Activated CD8-positive, alpha-beta T cell treated with anti-CD3 and anti-CD28 coated beads for 36 hours (primary cell): ENCODE measurements around the gene JADE2. TPM values are rescaled to one million over a fixed set of nuclear protein-coding genes. Genes with fewer than 3 reads are reported as not detected.
A peak's percentile ranks its signal among the peaks of the same experiment; 100 is the strongest.

ENCODE experiments used
- ATAC-seq: fragments of 200-7000 bp; cut with Tn5 transposase; one replicate; pipeline ENCODE4 v1.10.0; 2021; ENCODE audit warnings: mild to moderate bottlenecking, moderate library complexity
- CTCF ChIA-PET: fragments of 350-600 bp; sonication (Branson Sonifier 250); formaldehyde crosslinking; loops from one replicate; lab custom pipeline; 2021; ENCODE audit warnings: antibody characterized with exemption; lab: Charles Lee
- POLR2A ChIA-PET: fragments of 350-600 bp; sonication (Branson Sonifier 250); formaldehyde crosslinking; loops from one replicate; lab custom pipeline; 2021; ENCODE audit warnings: antibody characterized with exemption; lab: Charles Lee
- DNase-seq: peaks from one replicate; pipeline ENCODE4 v3.0.0-alpha.2; 2020
- H3K27ac Mint-ChIP-seq: one replicate; pipeline ENCODE4 v1.8.0; 2021; ENCODE audit warnings: mild to moderate bottlenecking, mixed read lengths
- H3K27me3 Mint-ChIP-seq: one replicate; pipeline ENCODE4 v1.8.0; 2021; ENCODE audit warnings: mixed read lengths
- H3K36me3 Mint-ChIP-seq: one replicate; pipeline ENCODE4 v1.8.0; 2021; ENCODE audit warnings: low read depth, mixed read lengths
- H3K4me1 Mint-ChIP-seq: one replicate; pipeline ENCODE4 v1.8.0; 2021; ENCODE audit warnings: low read depth, mixed read lengths
- H3K4me3 Mint-ChIP-seq: one replicate; pipeline ENCODE4 v1.8.0; 2021; ENCODE audit warnings: mild to moderate bottlenecking, moderate library complexity, mixed read lengths
- H3K9me3 Mint-ChIP-seq: one replicate; pipeline ENCODE4 v1.8.0; 2021; ENCODE audit warnings: mixed read lengths
- intact Hi-C: fragments of 100-400 bp; cut with micrococcal nuclease; formaldehyde crosslinking; loops from one replicate; pipeline ENCODE4 v1.10.0; 2022
- total RNA-seq, 2 experiments: library from RNA; stranded (reverse); gene quantifications; one replicate each; pipeline ENCODE4 v1.2.3, GENCODE V29; 2021
- TF ChIP-seq, protein P1 (sequence below): fragments of 200-600 bp; IDR thresholded peaks from one replicate; pipeline ENCODE4 v1.8.0; 2022; ENCODE audit warnings: antibody characterized with exemption, mild to moderate bottlenecking

Gene JADE2
- total RNA-seq, 2 experiments from 2014 or later: 58.7 to 61.2 TPM

DNA sequence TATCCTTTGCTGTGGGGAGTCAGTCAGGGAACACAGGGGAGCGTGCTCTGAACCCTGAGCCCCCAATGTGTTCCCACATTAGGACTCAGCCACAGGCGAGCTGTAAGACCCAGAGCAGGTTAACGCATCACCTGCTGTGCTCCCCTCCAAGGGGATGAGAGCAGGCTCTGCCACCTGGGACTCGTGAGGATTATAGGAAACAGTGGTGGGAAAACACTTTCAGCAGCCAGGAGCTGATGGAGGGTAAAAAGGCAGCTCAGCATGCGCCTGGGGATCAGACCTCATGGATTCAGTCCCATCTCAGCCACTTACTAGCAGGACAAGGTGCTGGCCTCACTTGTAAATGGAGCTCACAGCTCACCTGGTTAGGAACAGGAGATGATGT lies 9.2 kb downstream of the JADE2 start:
- no peak for ATAC-seq
- no peak for DNase-seq
- Mint-ChIP-seq H3K4me1 (peaks cover 86% of the 10 kb centered on the region), H3K4me3 (no peak overlapping the region), H3K9me3 (no peaks in the 10 kb centered on the region), H3K27ac (peak overlapping the region; percentile 73), H3K27me3 (no peaks in the 10 kb centered on the region), H3K36me3 (peaks cover 13% of the 10 kb centered on the region)
- TF ChIP-seq, protein P1, sequence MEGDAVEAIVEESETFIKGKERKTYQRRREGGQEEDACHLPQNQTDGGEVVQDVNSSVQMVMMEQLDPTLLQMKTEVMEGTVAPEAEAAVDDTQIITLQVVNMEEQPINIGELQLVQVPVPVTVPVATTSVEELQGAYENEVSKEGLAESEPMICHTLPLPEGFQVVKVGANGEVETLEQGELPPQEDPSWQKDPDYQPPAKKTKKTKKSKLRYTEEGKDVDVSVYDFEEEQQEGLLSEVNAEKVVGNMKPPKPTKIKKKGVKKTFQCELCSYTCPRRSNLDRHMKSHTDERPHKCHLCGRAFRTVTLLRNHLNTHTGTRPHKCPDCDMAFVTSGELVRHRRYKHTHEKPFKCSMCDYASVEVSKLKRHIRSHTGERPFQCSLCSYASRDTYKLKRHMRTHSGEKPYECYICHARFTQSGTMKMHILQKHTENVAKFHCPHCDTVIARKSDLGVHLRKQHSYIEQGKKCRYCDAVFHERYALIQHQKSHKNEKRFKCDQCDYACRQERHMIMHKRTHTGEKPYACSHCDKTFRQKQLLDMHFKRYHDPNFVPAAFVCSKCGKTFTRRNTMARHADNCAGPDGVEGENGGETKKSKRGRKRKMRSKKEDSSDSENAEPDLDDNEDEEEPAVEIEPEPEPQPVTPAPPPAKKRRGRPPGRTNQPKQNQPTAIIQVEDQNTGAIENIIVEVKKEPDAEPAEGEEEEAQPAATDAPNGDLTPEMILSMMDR: no peak
- CTCF ChIA-PET: interaction anchor here (0.8 to 1.4 kb wide), 3 partner anchors 10 to 231 kb away, joined by 3 to 5 read pairs (median 3); no protein-coding TSS in a partner anchor
- intact Hi-C loops: no loop called here
- POLR2A ChIA-PET: interaction anchor here (0.7 to 2.3 kb wide), 4 partner anchors 9 to 98 kb away, joined by 3 to 10 read pairs (median 4); no protein-coding TSS in a partner anchor

DNA sequence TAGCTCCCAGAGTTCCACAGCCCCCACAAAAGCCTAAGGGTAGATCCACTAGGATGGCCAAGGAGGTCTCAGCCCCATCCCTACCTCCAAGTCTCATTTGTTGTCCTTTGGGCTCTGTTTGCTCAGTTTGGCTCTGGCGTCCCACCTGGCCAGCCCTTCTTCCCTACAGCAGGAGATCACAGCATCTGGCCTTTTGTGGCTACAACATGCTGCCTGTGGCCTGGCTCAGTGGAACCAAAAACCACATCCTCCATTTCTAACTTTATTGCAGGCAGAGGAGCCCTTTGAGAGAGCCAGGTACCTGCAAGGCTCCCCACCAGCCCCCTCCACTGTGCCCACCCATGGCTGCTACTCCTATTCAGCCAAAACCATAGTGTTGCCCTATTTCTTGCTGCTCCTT lies 11.4 kb downstream of the JADE2 start:
- no peak overlapping the region for H3K4me3 Mint-ChIP-seq
- H3K27ac Mint-ChIP-seq: peak overlapping the region; percentile 82
- peaks cover 83% of the 10 kb centered on the region for H3K4me1 Mint-ChIP-seq
- ChIA-PET CTCF (interaction anchor here (1.1 to 1.8 kb wide), 4 partner anchors 9 to 100 kb away, joined by 3 to 9 read pairs (median 6); no protein-coding TSS in a partner anchor), POLR2A (interaction anchor here (0.8 to 2.3 kb wide), 3 partner anchors 7 to 19 kb away, joined by 3 to 16 read pairs (median 5); partner anchors contain the start of gene JADE2)
- H3K27me3 Mint-ChIP-seq: no peaks in the 10 kb centered on the region
- TF ChIP-seq, protein P1: no peak
- intact Hi-C loops: no loop called here
- no peaks in the 10 kb centered on the region for H3K9me3 Mint-ChIP-seq
- H3K36me3 Mint-ChIP-seq: peaks cover 27% of the 10 kb centered on the region
- DNase-seq (peak; percentile 52), ATAC-seq (peak; percentile 58)

- no peak overlapping the region for H3K4me3 Mint-ChIP-seq
- TF ChIP-seq, protein P1: no peak
- no peaks in the 10 kb centered on the region for H3K9me3 Mint-ChIP-seq
- H3K27ac Mint-ChIP-seq: peak overlapping the region; percentile 82
- POLR2A ChIA-PET: interaction anchor here (2.3 kb wide), 1 partner anchor 11 kb away, joined by 16 read pairs; the partner anchor contains the start of gene JADE2
- peaks cover 29% of the 10 kb centered on the region for H3K36me3 Mint-ChIP-seq
- CTCF ChIA-PET: interaction anchor here (1.4 to 1.8 kb wide), 3 partner anchors 8 to 50 kb away, joined by 4 to 9 read pairs (median 7); no protein-coding TSS in a partner anchor
- H3K4me1 Mint-ChIP-seq: peaks cover 81% of the 10 kb centered on the region
- DNase-seq (no peak), ATAC-seq (peak; percentile 13)
- no peaks in the 10 kb centered on the region for H3K27me3 Mint-ChIP-seq
- intact Hi-C loops: no loop called here
Measured at GRCh38 chr5:134537297-134537696, 11.8 kb downstream of the JADE2 start.

- intact Hi-C loops: no loop called here
- H3K27me3 Mint-ChIP-seq: no peaks in the 10 kb centered on the region
- DNase-seq: no peak
- H3K36me3 Mint-ChIP-seq: peaks cover 29% of the 10 kb centered on the region
- H3K27ac Mint-ChIP-seq: peak overlapping the region; percentile 2
- TF ChIP-seq, protein P1: no peak
- no peak for ATAC-seq
- H3K4me1 Mint-ChIP-seq: peaks cover 71% of the 10 kb centered on the region
- CTCF ChIA-PET: no interaction called here
- POLR2A ChIA-PET: no interaction called here
- H3K4me3 Mint-ChIP-seq: no peak overlapping the region
- H3K9me3 Mint-ChIP-seq: no peaks in the 10 kb centered on the region
Measured at GRCh38 chr5:134538296-134538695, 12.8 kb downstream of the JADE2 start.

DNA sequence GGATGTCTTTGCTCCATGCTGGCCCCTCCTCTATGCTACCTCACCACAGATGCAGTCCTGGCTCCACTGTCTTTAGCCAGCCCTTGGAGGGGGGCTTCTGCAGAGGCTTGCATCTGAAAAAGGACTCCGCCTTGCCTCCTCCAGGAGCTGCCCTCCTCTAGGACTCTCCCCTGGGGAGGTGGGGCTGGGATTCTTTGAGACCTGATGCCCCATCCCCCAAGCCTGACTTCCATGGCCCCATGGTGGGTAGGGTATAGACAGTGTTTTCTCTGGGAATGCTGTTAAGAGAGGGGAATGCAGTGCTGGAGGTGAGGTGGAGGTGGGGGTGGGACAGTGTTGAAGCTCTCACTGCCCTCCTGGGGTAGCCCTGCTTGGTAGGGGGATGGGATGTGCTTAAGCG lies 14.3 kb downstream of the JADE2 start:
- TF ChIP-seq, protein P1: no peak
- intact Hi-C loops: no loop called here
- ChIA-PET CTCF (interaction anchor here (1.1 to 1.6 kb wide), 3 partner anchors 8 to 15 kb away, joined by 3 to 7 read pairs (median 7); no protein-coding TSS in a partner anchor), POLR2A (interaction anchor here (1.2 kb wide), 1 partner anchor 92 kb away, joined by 3 read pairs; no protein-coding TSS in a partner anchor)
- peak overlapping the region; percentile 55 for H3K27ac Mint-ChIP-seq
- no peaks in the 10 kb centered on the region for H3K27me3 Mint-ChIP-seq
- peaks cover 34% of the 10 kb centered on the region for H3K36me3 Mint-ChIP-seq
- H3K4me1 Mint-ChIP-seq: peaks cover 72% of the 10 kb centered on the region
- DNase-seq (no peak), ATAC-seq (no peak)
- H3K9me3 Mint-ChIP-seq: no peaks in the 10 kb centered on the region
- H3K4me3 Mint-ChIP-seq: no peak overlapping the region
